ENCODE data around the gene YIPF6. TPM values are rescaled to one million over a fixed set of nuclear protein-coding genes. Genes with fewer than 3 reads are reported as not detected.

Gene YIPF6
- polyA plus RNA-seq, 1 experiment, result 14.7 TPM

GRCh38 chrX:68571610-68572311 is 72.9 kb downstream of the YIPF6 start:
- POLR2A ChIA-PET, result interaction anchor here (0.5 kb wide), 1 partner anchor 22 kb away, joined by 4 read pairs; no protein-coding TSS in a partner anchor
- Histone ChIP-seq H3K36me3 (ENCODE audit: control insufficient read depth, insufficient read depth, low read length) (no peaks in the 10 kb centered on the region), H3K27me3 (ENCODE audit: control insufficient read depth, insufficient read depth, low read length) (no peaks in the 10 kb centered on the region), H3K4me3 (ENCODE audit: low read depth, low read length) (no peak overlapping the region)
- CTCF ChIA-PET, result no interaction called here
- DNase-seq (ENCODE audit: low read depth), result peak; percentile 14
- no peak for TF ChIP-seq CTCF (IDR thresholded peaks at IDR 0.05; ENCODE audit: insufficient read depth, low read depth, low read length)

GRCh38 chrX:68574240-68574639 is 75.4 kb downstream of the YIPF6 start:
- Histone ChIP-seq H3K36me3 (ENCODE audit: control insufficient read depth, insufficient read depth, low read length) (no peaks in the 10 kb centered on the region), H3K27me3 (ENCODE audit: control insufficient read depth, insufficient read depth, low read length) (no peaks in the 10 kb centered on the region), H3K4me3 (ENCODE audit: low read depth, low read length) (no peak overlapping the region)
- DNase-seq (ENCODE audit: low read depth), result no peak
- CTCF ChIA-PET, result no interaction called here
- TF ChIP-seq CTCF (IDR thresholded peaks at IDR 0.05; ENCODE audit: insufficient read depth, low read depth, low read length), result no peak
- POLR2A ChIA-PET, result no interaction called here

GRCh38 chrX:68579810-68580209 is 81.0 kb downstream of the YIPF6 start:
- CTCF ChIA-PET, result interaction anchor here (3.2 kb wide), 1 partner anchor 19 kb away, joined by 8 read pairs; no protein-coding TSS in a partner anchor
- TF ChIP-seq CTCF (IDR thresholded peaks at IDR 0.05; ENCODE audit: insufficient read depth, low read depth, low read length), result no peak
- POLR2A ChIA-PET, result no interaction called here

GRCh38 chrX:68584221-68584620 is 85.4 kb downstream of the YIPF6 start:
- no peaks in the 10 kb centered on the region for H3K36me3 ChIP-seq (ENCODE audit: control insufficient read depth, insufficient read depth, low read length)
- DNase-seq (ENCODE audit: low read depth), result no peak
- TF ChIP-seq CTCF (IDR thresholded peaks at IDR 0.05; ENCODE audit: insufficient read depth, low read depth, low read length), result no peak
- no peaks in the 10 kb centered on the region for H3K27me3 ChIP-seq (ENCODE audit: control insufficient read depth, insufficient read depth, low read length)
- ChIA-PET POLR2A (no interaction called here), CTCF (interaction anchor here (0.6 to 0.9 kb wide), 2 partner anchors 15 to 1125 kb away, joined by 3 to 4 read pairs; no protein-coding TSS in a partner anchor)
- no peak overlapping the region for H3K4me3 ChIP-seq (ENCODE audit: low read depth, low read length)

More at GRCh38 chrX:68579810-68580209, 81.0 kb downstream of the YIPF6 start:
- no peaks in the 10 kb centered on the region for H3K27me3 ChIP-seq (ENCODE audit: control insufficient read depth, insufficient read depth, low read length)
- H3K4me3 ChIP-seq (ENCODE audit: low read depth, low read length), result no peak overlapping the region
- H3K36me3 ChIP-seq (ENCODE audit: control insufficient read depth, insufficient read depth, low read length), result no peaks in the 10 kb centered on the region
- no peak for DNase-seq (ENCODE audit: low read depth)

Small RNA genes lying within 50 kb of the gene (small RNA-seq; reads per million reads assigned to genes)
- gene RNU6-245P (ENCODE audit: insufficient read length, low read depth, low replicate concordance), result not detected

Other genes with a start within 250 kb of the YIPF6 start
- 4.0 and 5.9 TPM in 2 replicates for gene OPHN1, start 65.6 kb upstream of the YIPF6 start, polyA plus RNA-seq (2011; rRNA removed)
- gene STARD8, start 148.6 kb downstream of the YIPF6 start, polyA plus RNA-seq (2011; rRNA removed), result 2.1 and 2.9 TPM in 2 replicates